Measurements from ENCODE around the gene CORO1C.
A peak's percentile ranks its signal among the peaks of the same experiment; 100 is the strongest.
"Not testable (repeated sequence)": the region's sequence is repeated elsewhere in the genome, so short reads cannot be mapped to it uniquely, and the experiment has no call there.

The CORO1C gene

DNA sequence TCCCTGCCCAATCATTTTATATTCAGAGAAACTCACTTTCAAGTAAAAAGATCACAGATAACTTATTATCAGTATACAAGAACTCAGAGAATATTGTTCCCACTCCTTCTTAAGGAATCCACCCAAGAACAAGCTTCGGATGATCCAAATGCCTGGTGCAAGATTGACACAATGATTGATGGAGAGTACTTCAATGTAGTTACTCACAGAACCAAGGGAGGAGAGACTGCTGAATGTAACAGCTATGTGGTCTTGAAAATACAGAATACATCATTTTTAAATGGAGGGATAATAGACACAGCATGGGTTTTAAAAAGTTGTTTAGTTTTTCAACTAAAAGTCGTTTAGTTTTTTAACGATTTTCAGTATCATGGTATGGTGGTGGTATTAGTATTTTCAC is 59.3 kb downstream of the CORO1C start:
- no peak for DNase-seq (ENCODE audit: low spot score)

DNA sequence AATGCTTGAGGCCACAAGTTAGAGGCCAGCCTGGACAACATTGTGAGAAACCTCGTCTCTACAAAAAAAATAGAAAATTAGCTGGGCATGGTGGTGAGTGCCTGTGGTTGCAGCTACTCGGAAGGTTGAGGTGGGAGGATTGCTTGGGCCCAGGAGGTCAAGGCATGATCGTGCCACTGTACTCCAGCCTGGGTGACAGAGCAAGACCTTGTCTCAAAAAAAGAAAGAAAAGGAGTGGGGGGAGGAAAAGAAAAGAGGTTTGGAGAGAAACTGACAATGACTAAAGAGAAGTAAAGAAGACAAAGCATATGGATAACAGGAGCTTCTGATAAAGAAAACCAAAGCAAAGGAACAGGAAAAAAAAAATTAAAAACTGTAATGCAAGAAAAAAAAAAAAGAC is 60.2 kb downstream of the CORO1C start:
- DNase-seq (ENCODE audit: low spot score) = no peak

DNA sequence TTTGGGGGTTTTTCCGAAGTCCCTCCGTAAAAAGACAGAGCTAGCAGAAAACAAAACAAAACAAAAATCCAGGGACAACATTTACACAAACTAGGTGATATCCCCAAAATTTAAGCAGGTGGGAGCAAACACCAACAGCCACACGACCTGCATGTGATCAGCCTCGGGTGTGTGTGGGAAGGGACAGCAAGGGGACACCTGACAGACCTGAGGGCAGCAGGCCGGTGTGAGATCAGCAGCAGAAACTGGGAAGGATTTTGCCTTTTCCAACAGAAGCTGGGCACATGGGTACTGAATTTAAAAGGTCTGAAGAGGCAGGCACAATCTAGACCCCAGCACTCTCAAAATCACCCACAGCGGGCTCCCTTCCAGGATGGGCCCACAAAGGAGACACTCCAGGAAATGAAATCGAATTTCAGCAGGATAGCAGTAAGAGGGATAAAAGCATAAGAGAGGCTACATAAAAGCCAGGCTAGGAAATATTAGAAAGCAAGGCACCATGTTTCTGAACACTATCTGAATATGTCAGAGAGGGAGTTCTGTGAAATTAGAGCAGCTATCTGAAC is 61.2 kb downstream of the CORO1C start:
- no peak for DNase-seq (ENCODE audit: low spot score)

DNA sequence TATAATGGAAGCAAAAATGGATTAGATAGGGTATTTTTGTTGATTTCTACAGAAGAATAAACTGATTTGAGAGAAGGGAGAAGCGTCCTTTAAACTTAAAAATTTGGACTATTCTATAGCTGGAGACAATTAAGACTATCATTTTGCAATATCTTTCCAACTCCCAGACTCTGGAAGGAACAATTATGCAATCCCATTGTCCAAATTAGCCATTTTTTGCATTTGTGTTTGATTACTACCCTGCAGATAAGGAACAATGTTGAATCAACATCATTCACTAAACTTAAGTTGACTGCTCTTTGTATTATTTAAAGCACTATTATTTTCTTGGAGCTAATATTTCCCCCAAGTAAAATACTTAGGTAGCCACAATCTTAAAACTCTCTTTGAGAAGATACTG is 62.8 kb downstream of the CORO1C start:
- no peak for DNase-seq (ENCODE audit: low spot score)

DNA sequence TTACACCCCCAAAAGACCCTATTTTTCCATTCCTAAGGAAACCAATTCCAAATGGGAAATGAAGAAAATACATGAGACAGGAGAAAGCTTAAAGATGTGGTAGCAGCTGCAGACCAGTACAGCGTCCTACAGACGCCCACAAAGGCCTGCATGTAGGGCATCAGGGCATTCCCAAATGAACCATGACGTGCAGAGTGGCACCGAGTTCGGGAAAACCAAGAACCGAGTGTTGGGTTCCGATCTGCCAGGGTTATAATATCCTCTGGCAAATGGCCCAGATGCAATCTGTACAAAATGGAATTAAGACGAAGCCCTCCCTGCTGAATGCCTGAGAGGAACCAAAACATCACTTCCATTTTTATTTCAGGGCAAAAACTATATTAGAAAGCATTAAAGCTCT is 63.3 kb downstream of the CORO1C start:
- DNase-seq (ENCODE audit: low spot score) = no peak

DNA sequence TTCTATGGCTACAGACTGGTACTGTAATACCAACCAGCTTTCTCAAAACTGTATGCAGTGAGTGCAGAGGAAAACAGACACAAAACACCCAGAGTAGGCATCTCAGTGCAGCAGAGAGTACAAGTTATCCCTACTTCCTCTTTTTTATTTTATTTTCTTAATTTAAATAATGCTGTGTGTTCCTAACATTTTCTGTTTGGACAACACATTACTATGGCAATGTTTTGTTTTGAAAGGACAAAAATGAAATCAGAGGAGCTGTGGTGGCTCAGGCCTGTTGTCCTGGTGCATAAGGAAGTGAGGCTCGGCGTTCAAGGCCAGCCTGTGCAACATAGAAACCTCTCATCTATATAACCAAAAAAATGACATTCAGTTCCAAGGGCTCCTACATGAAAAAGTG is 64.0 kb downstream of the CORO1C start:
- DNase-seq (ENCODE audit: low spot score) = no peak

DNA sequence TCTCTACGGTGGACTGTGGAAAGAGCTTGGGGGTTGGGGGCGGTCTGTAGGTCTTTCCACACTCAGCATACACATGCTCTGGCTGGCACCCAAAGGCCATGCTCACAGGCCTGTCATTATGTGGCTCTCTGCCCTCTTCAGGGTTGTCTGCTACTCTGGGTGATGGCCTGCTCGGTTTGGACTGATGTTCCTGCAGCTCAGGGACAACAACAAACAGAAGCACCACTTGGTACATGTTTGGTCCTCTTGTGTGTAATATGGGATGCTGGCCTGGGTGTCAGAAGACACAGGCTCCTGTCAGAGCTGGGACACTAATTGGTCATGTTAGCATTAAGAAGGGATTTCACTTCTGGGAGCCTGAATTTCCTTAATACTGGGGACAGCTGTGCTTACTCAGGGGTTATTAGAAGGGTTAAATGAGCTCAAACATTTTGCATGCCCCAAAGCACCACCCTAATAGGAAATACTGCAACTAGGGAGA is 64.9 kb downstream of the CORO1C start:
- no peak for DNase-seq (ENCODE audit: low spot score)

DNA sequence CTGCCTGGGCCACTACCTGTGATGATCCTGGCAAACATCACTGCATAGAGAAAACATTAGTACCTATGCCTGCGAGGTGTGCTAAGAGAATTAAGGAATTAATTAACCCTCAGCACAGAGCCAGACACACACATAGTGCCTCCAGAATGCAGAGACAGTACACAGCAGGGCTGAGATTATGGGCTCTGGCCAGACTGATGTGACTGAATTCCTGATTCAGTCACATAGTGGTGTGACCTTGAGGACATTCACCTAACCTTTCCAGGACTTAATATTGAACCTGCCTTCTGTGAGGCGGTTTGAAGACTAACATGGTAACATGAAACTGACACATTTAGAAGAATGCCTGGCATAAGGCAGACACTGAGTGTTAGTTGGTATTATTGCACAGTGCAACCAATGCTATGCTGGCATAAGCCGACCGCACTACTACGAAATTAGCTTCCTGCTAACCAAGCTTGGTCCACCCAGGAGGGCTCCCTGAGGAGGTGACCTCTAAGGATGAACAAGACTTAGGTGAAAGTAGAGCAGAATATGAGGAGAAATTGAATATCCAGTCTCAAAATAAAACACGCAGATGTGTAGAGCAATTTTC is 65.6 kb downstream of the CORO1C start:
- DNase-seq (ENCODE audit: low spot score) = no peak

DNA sequence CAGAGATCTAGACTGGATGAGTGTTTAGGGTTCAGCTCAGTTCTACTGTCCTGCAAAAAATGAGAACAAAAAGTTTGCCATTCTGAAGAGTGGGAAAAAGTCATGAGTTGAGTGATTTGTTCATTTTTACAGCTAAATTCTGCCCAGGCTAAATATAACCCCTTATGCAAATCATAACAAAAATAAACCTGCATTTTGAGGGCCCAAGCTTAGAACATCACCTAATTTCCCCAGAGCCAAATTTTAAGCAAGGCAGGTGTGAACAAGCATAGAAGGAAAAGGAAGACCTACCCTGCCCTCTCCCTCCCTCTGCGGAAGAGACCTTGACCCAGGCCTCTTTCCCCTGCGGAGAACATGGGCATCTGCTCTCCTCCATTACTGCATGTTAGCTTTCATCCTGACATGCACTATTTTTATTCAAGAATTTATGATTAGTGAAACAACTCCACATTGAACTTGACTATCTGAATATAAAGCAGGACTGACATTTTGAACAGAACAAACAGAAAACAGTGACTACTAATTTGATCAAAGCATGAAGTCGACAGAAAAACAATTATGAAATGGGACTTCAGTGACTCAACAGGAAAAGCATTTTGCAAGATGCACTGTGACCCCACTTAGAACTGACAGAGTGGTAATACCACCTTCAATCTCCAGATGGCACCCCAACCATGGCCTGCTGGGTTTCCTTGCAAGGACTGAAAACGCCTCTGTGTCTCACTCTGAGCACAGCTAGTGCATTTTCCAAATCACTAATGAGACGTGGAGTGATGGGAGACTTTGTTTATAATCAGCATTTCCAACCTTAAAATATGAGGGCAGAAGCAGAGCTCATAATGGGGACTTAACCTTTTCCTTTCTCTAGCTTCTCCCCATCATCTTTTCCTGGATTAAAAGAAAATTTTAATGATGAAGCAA is 66.7 kb downstream of the CORO1C start:
- DNase-seq (ENCODE audit: low spot score) = peak; percentile 76

DNA sequence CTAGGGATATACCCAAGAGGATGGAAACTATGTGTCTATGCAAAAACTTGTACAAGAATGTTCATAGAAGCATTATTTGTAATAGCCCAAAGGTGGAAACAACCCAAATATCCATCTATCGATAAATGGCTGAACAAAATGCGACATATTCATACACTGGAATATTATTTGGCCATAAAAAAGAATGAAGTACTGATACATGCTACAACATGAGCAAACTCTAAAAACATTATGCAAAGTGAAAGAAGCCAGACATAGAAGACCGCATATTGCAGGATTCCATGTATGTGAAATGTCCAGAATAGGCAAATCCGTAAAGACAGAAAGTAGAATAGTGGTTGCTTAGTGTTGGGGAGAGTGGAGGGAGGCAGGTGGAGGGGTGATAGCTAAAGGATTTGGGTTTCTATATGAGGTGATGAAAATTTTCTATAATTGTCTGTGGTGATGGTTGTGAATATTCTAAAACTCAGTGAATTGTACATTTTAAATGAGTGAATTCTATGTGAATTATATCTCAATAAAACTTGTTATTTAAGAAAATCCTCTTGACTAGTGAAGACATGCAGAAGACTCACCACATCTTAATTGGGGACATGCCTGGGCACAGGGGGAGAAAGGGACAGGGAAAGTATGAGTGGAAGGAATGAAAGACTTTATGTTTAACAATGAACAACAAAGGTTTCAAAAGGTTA is 67.8 kb downstream of the CORO1C start:
- no peak for DNase-seq (ENCODE audit: low spot score)

DNA sequence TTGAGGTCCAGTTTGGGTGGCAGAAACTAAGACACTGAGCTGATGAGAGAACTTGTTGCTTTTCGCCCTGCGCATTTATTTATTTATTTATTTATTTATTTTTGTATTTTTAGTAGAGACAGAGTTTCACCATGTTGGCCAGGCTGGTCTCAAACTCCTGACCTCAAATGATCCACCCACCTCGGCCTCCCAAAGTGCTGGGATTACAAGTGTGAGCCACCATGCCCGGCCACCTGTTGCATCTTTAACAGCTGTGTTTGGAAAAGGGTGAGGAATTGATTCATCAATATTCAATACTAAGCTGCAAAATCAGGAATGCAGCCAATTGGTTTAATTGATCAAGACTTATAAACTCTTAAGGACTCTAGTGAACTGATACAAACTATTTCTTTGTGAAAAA is 73.2 kb downstream of the CORO1C start:
- not testable (repeated sequence) for DNase-seq (ENCODE audit: low spot score)

DNA sequence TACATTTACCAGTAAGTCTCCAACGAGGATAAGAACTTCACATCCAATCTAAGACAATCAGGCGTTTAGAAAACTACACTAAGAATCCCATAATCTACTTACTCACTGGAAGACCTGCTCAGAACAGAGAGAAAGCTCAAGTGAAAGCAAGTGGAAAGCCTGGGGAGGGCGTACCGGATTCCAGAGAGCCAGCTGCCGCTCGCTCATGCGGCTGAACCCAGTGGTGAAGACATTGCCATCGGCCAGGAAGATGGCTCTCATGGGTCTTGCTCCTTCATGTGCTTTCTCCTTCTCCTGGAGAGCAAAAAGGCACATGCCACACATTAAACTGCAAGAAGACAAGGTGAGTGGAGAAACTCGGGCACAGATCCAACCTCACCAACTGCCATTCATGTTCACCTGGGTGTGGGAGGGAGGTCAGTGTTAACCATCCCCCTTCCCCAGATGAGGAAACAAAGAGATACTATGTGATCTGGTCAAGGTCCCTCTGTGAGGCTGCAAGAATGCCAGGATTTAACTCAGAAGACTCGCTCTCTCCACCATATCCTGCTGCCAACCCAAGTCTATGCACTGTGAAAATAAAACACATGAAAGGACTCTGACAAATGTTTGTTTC is 74.1 kb downstream of the CORO1C start:
- no peak for DNase-seq (ENCODE audit: low spot score)

DNA sequence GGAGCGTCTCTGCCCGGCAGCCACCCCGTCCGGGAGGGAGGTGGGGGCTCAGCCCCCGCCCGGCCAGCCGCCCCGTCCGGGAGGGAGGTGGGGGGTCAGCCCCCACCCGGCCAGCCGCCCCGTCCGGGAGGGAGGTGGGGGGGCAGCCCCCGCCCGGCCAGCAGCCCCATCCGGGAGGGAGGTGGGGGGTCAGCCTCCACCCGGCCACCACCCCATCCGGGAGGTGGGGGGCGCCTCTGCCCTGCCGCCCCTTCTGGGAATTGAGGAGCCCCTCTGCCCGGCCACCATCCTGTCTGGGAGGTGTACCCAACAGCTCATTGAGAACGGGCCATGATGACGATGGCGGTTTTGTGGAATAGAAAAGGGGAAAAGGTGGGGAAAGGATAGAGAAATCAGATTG is 75.1 kb downstream of the CORO1C start:
- not testable (repeated sequence) for DNase-seq (ENCODE audit: low spot score)

DNA sequence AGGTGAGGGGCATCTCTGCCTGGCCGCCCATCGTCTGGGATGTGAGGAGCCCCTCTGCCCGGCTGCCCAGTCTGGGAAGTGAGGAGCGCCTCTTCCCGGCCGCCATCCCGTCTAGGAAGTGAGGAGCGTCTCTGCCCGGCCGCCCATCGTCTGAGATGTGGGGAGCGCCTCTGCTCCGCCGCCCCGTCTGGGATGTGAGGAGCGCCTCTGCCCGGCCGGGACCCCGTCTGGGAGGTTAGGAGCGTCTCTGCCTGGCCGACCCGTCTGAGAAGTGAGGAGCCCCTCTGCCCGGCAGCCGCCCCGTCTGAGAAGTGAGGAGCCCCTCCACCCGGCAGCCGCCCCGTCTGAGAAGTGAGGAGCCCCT is 75.5 kb downstream of the CORO1C start:
- DNase-seq (ENCODE audit: low spot score) = not testable (repeated sequence)

DNA sequence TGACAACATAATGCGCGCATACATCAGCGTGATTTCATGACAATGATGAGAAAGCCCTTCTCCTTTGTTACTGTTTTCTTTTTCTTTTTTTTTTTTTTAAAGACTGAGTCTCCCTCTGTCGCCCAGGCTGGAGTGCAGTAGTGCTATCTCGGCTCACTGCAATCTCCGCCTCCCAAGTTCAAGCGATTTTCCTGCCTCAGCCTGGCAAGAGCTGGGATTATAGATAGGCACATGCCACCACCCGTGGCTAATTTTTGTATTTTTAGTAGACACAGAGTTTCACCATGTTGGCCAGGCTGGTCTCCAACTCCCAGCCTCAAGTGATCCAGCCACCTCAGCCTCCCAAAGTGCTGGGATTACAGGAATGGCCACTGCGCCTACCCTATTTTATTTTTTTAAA is 76.7 kb downstream of the CORO1C start:
- not testable (repeated sequence) for DNase-seq (ENCODE audit: low spot score)

DNA sequence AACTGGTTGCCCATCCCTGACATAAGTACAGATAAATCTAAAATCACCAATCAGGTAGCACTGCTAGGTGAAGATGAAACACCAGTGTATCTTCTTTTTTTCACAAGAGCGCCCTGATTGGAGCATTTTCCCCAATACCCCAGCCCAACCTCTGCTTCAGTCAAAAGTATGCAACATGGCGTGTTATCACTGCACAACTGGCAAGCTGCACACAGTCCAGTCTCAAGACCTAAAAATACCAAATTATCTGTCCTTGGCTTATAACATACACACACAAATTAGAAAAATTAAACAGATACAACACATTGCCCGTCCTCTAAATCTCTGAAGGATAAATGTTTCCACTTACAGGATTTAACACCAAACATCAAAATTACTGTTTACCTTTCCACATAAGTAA is 77.4 kb downstream of the CORO1C start:
- DNase-seq (ENCODE audit: low spot score) = no peak

DNA sequence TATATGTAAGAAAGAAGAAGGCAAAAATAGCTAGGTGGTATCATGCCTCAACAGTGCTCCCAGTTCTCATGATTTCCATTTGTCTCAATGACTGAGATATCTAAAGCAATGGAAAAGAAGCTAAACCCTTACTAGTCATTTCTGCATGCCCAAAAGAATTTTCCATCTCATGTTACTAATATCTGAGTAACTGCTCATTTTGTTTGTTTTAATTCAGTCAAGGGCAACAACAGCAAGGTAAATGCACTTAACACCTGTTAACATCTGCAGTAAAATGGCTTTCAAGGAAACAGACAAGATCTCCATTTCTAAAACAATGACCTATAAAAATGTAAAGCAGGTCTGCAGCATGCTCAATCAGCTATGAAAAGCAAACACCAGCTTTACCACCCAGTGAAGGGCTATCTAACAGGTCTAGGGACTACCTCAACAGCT is 78.2 kb downstream of the CORO1C start:
- DNase-seq (ENCODE audit: low spot score) = no peak

DNA sequence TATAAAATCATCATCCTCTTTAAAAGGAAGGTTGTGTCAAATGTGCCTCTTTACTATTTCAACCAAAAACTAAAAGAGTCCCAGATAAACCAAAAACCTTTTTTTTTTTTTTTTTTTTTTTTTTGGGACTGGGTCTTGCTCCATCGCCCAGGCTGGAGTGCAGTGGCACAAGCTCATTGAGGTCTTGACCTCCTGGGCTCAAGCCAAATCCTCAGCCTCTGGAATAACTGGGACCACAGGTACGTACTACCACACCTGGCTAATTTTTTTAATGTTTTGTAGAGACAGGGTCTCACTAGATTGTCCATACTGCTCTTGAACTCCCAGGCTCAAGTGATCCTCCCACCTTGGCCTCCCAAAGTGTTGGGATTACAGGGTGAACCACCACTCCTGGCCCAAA is 81.2 kb downstream of the CORO1C start:
- DNase-seq (ENCODE audit: low spot score) = no peak

DNA sequence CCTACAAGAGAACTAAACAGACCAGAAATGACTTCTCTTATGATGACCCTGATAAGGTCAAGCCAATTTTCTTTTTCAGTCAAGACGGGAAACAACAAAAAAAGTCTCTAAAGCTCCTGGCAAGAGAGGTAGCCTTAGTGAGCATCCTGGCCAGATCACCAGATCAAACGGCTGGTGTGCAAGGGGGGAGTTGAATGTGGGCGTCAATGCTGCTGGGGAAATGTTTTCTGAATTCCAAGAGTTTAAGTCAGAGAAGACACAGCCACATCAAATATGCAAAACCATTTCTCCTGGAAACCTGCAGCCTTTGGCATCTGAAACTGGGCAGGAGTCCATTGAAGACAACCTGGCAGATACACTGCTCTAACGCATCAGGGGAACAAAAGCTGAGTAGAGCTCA is 81.6 kb downstream of the CORO1C start:
- no peak for DNase-seq (ENCODE audit: low spot score)

DNA sequence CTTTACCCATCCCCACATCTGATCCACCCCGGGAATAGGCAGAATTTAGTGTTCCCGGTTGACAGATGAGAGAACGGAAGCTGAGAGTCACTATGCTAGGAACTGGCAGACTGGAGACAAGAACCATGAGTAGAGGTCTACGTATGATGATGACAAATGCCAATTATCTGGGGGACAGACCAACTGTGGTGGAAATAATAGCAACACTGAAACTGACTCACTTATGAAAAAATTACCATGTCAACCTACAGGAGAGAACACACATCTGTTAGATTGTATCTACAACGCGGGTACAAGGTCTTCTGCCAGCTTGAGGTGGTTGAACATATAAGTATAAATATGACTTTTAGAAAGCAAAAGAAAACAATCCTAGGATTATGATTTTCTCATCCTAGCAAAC is 82.2 kb downstream of the CORO1C start:
- DNase-seq (ENCODE audit: low spot score) = no peak

DNA sequence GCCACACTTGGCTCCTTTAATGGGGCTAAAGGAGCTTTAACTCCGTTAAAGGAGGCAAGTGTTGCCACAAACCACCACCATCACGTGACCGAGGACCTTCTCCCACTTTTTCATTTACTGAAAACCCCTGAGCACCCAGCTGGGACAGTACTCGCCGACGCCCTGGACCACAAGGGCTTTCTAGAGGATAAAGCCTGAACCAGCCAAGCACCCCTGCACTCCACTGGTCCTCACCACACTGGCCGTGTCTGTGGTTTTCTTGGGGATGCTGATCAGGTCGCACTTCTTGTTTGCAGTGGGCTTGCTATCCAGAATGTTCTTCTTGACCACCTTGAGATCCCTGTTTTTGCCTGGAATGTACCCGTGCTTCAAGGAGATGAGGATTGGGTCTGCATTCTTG is 82.9 kb downstream of the CORO1C start:
- no peak for DNase-seq (ENCODE audit: low spot score)

DNA sequence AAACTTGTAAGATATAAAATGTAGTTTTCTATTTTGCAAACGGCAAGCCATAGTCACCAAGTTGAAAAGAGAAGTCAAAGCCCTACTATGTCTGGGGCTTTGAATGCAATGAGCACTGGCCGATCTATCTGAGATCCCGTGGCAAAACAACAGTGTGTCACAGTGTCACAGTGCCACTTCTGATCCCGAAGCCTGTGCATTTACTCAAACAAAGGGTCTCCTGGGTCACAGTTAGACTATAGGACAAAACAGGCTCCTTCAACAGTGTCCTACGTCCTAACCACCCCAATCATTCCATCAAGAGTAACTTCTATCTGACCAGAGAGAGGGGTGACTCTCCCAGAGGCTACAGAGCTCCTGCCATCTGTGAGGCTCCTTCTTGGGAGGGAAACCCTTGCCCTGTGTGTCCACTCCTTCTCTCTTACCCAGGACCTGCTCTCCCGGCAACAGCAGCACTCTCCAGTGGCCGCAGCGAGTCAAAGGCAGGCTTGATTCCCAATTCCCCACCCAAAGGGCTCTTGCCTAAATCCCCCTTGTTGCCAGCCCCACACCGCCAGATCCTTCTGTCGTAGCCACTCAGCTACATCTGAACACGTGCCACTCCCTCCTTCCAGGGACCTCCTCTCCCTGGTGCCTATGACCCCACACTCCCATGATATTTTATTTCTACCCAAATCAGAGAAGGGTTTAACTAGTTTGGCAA is 83.6 kb downstream of the CORO1C start:
- no peak for DNase-seq (ENCODE audit: low spot score)

Data from HuH-7.5 (cell line).